ENCODE measurements around the gene MYF6.
"Not testable (repeated sequence)": the region's sequence is repeated elsewhere in the genome, so short reads cannot be mapped to it uniquely, and the experiment has no call there.

Gene MYF6

DNA sequence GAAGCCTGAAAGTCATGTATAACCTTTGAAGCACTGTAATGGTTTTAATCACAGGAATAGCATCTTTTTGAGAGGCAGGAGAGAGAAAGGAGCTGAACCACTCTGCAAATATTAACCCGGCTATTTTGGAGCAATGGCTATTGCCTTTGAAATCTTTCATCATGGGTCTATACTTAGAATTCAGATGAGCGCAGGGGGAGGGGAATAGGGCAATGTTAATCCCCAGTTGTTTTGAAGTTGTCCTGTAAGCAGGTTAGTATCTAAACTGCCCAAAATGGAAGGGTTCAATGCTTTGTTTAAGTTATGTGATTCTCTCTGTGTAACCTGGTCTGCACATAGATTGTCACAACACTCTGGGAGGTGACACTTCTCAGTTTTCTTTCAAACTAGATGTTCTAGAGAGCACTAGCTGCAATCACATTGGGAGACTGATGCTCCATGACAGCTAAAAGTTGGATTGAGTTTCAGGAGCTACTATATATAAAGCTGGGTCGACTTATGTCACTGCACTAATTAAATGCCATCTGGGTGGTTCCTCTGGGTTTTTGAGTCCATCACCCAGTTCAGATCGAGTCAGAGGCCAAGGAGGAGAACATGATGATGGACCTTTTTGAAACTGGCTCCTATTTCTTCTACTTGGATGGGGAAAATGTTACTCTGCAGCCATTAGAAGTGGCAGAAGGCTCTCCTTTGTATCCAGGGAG, at the start of gene MYF6:
MYF6 (plus strand) TSS at position 509 of the 704 bp plus-strand sequence; CDS start at position 595, 86 bp downstream.
- H3K4me1 Mint-ChIP-seq = peaks cover 38% of the 10 kb centered on the region
- TF ChIP-seq CTCF (IDR thresholded peaks at IDR 0.05; ENCODE audit: unreplicated experiment in 3 of 3) = no peak
- peak within 1 kb of the TSS; percentile 82 to 86 (median 83) for H3K27ac Mint-ChIP-seq
- peak within 1 kb of the TSS; percentile 85 to 98 (median 89) for H3K4me3 Mint-ChIP-seq
- H3K36me3 Mint-ChIP-seq (ENCODE audit: low read depth) = no peaks in the 10 kb centered on the region
- H3K9me3 Mint-ChIP-seq = no peaks in the 10 kb centered on the region
- H3K27me3 Mint-ChIP-seq (ENCODE audit: low read depth) = peaks cover 55% of the 10 kb centered on the region

- Mint-ChIP-seq H3K36me3 (ENCODE audit: low read depth) (no peaks in the 10 kb centered on the region), H3K27ac (no peak overlapping the region), H3K9me3 (no peaks in the 10 kb centered on the region), H3K4me3 (no peak overlapping the region), H3K4me1 (no peaks in the 10 kb centered on the region), H3K27me3 (ENCODE audit: low read depth) (no peaks in the 10 kb centered on the region)
- TF ChIP-seq CTCF (IDR thresholded peaks at IDR 0.05; ENCODE audit: unreplicated experiment in 3 of 3) = no peak
Measured at GRCh38 chr12:80659512-80660063, 47.8 kb upstream of the MYF6 start.

DNA sequence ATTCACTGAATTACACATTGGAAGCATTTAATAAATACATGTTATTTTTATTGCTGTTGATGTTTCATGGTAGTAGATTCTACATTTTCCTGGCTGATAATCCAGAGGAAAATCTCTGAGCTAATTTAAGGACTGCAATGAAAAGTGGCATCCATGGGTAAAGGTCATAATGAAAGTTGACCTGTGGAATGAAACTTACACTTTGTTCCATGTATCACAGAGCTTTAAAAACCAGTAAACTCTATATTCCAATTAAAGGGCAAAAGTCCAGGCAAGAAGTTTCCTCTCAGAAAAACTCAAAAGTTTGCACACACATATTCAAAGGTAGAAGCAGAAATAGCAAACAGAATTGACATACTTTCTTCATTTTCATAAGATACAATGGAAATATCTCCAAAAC, 44.8 kb upstream of the MYF6 start:
- H3K27me3 Mint-ChIP-seq (ENCODE audit: low read depth) = no peaks in the 10 kb centered on the region
- no peaks in the 10 kb centered on the region for H3K36me3 Mint-ChIP-seq (ENCODE audit: low read depth)

DNA sequence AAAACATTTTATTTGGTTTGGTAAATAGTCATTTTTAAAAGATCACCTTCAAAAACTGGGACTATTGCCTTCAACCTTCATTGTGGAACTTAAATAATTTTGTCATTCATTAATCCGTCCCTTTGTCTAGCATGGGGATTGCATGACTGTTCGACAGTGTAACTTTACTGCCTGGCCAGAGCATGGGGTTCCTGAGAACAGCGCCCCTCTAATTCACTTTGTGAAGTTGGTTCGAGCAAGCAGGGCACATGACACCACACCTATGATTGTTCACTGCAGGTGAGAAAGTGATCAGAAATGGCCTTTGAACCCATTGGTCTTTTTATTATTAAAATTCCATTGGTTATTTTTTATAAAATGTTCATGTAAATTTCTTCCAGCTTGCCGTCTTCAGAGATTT, 37.2 kb upstream of the MYF6 start:
- Mint-ChIP-seq H3K27ac (no peak overlapping the region), H3K36me3 (ENCODE audit: low read depth) (no peaks in the 10 kb centered on the region), H3K4me3 (peak overlapping the region in 1 of 3 experiments; percentile 52), H3K9me3 (peaks cover 3% of the 10 kb centered on the region), H3K27me3 (ENCODE audit: low read depth) (no peaks in the 10 kb centered on the region), H3K4me1 (peaks cover 6% of the 10 kb centered on the region)
- no peak for TF ChIP-seq CTCF (IDR thresholded peaks at IDR 0.05; ENCODE audit: unreplicated experiment in 3 of 3)

More for the DNA sequence above, 44.8 kb upstream of the MYF6 start:
- no peak overlapping the region for H3K27ac Mint-ChIP-seq
- no peak for TF ChIP-seq CTCF (IDR thresholded peaks at IDR 0.05; ENCODE audit: unreplicated experiment in 3 of 3)
- H3K4me1 Mint-ChIP-seq = no peaks in the 10 kb centered on the region
- peaks cover 3% of the 10 kb centered on the region for H3K9me3 Mint-ChIP-seq
- H3K4me3 Mint-ChIP-seq = no peak overlapping the region

GRCh38 chr12:80676042-80676636, 31.3 kb upstream of the MYF6 start:
- H3K9me3 Mint-ChIP-seq; H3K27me3 Mint-ChIP-seq (ENCODE audit: low read depth); H3K4me3 Mint-ChIP-seq; H3K36me3 Mint-ChIP-seq (ENCODE audit: low read depth): not testable (repeated sequence)
- H3K4me1 Mint-ChIP-seq = peaks cover 44% of the 10 kb centered on the region
- H3K27ac Mint-ChIP-seq = peak overlapping the region; percentile 47 to 74 (median 68)

DNA sequence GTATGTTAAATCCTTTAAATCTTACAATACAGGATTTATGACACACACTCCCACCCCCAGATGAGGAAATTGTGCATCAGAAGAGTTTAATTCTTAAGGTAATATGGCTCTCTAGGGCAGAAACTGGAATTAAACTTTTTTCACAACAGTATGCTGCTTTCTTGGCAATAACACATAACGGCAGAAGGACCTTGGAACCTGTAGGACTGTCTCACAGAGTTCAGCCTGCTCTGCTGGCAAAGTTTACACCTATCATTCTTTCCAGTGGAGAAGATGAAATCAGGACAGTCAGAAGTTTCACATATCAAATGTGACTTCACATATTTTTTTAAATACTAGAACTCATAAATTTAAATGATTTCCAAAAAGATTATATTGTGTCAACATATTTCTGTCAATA, 30.6 kb upstream of the MYF6 start:
- Mint-ChIP-seq H3K4me3 (no peak overlapping the region), H3K4me1 (peaks cover 46% of the 10 kb centered on the region), H3K27me3 (ENCODE audit: low read depth) (no peaks in the 10 kb centered on the region), H3K9me3 (no peaks in the 10 kb centered on the region), H3K36me3 (ENCODE audit: low read depth) (no peaks in the 10 kb centered on the region), H3K27ac (peak overlapping the region in 1 of 3 experiments; percentile 68)
- no peak for TF ChIP-seq CTCF (IDR thresholded peaks at IDR 0.05; ENCODE audit: unreplicated experiment in 3 of 3)
